ENCODE results near the gene NPPA. TPM values are rescaled to one million over a fixed set of nuclear protein-coding genes. Genes with fewer than 3 reads are reported as not detected.
A peak's percentile ranks its signal among the peaks of the same experiment; 100 is the strongest.

NPPA gene
- total and polyA plus RNA-seq, 9 of the 15 experiments (the other 6 are each of a cell fraction or from before 2014, with no cell fraction given), result not detected

GRCh38 chr1:11796036-11796828, 51.4 kb downstream of the NPPA start (continued):
- TF ChIP-seq BRCA1 (IDR thresholded peaks at IDR 0.05) (no peak), BRCA1 (CRISPR knock-in tag; IDR thresholded peaks at IDR 0.05) (no peak), NR1H2 (CRISPR knock-in tag; IDR thresholded peaks at IDR 0.05) (no peak), ZNF778 (CRISPR knock-in tag; IDR thresholded peaks at IDR 0.05) (no peak), RFX5 (IDR thresholded peaks at IDR 0.05; ENCODE audit: low read depth, low read length) (no peak), BRF1 (IDR thresholded peaks at IDR 0.05; ENCODE audit: borderline replicate concordance, extremely low read depth, insufficient read length) (no peak), ARID1B (IDR thresholded peaks at IDR 0.05) (no peak), MYC (IDR thresholded peaks at IDR 0.05; ENCODE audit: low read depth, low read length) (peak; percentile 42; the same call in 1 of the 2 replicates), MYC (CRISPR knock-in tag; IDR thresholded peaks at IDR 0.05; ENCODE audit: borderline replicate concordance, low read depth) (no peak), ZNF639 (CRISPR knock-in tag; conservative IDR thresholded peaks at IDR 0.05 in 1 of 2, IDR thresholded peaks at IDR 0.05 in 1 of 2) (peak in 1 of 2 experiments; percentile 71; a peak in 2 of 4 replicates), IRF1 (CRISPR knock-in tag; IDR thresholded peaks at IDR 0.05; ENCODE audit: borderline replicate concordance) (no peak), TAF1 (IDR thresholded peaks at IDR 0.05; ENCODE audit: control insufficient read depth, extremely low read depth, insufficient read depth, low read length, severe bottlenecking) (peak; percentile 66), ZNF507 (tag; conservative IDR thresholded peaks at IDR 0.05) (no peak), ZNF174 (CRISPR knock-in tag; IDR thresholded peaks at IDR 0.05) (no peak), RAD21 (CRISPR knock-in tag; conservative IDR thresholded peaks at IDR 0.05 in 1 of 2, IDR thresholded peaks at IDR 0.05 in 1 of 2) (peak in 1 of 2 experiments; percentile 18; a peak in 1 of 4 replicates), ZNF586 (CRISPR knock-in tag; conservative IDR thresholded peaks at IDR 0.05) (no peak), KLF6 (CRISPR knock-in tag; IDR thresholded peaks at IDR 0.05; ENCODE audit: borderline replicate concordance) (0 out of 2 replicates have a peak, but pooled peaks have one; percentile 57), KLF13 (tag; IDR thresholded peaks at IDR 0.05; ENCODE audit: borderline replicate concordance, low read depth) (no peak), ELF2 (CRISPR knock-in tag; IDR thresholded peaks at IDR 0.05) (no peak), CSDE1 (IDR thresholded peaks at IDR 0.05) (no peak), TCF7L2 (IDR thresholded peaks at IDR 0.05; ENCODE audit: low read depth, low read length) (no peak), SMARCA5 (IDR thresholded peaks at IDR 0.05) (no peak), L3MBTL2 (IDR thresholded peaks at IDR 0.05) (peak; percentile 57), RCOR1 (IDR thresholded peaks at IDR 0.05; ENCODE audit: borderline replicate concordance in 1 of 2, low read depth in 2 of 2, low read length in 2 of 2) (peak in 1 of 2 experiments; percentile 80; a peak in 1 of 4 replicates), MTA2 (IDR thresholded peaks at IDR 0.05; ENCODE audit: low read depth) (0 out of 2 replicates have a peak, but pooled peaks have one; percentile 7)
- TF ChIP-seq, protein P1, sequence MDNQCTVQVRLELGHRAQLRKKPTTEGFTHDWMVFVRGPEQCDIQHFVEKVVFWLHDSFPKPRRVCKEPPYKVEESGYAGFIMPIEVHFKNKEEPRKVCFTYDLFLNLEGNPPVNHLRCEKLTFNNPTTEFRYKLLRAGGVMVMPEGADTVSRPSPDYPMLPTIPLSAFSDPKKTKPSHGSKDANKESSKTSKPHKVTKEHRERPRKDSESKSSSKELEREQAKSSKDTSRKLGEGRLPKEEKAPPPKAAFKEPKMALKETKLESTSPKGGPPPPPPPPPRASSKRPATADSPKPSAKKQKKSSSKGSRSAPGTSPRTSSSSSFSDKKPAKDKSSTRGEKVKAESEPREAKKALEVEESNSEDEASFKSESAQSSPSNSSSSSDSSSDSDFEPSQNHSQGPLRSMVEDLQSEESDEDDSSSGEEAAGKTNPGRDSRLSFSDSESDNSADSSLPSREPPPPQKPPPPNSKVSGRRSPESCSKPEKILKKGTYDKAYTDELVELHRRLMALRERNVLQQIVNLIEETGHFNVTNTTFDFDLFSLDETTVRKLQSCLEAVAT (IDR thresholded peaks at IDR 0.05), result peak; percentile 67 to 74; a peak in 3 of 4 replicates

Data from K562 (cell line).